NCI-H1048 (cell line): ENCODE measurements around the gene IQCC.

Experiments
- DNase-seq: peaks from one replicate; lab custom pipeline; 2025; lab: John Stamatoyannopoulos, UW

The IQCC gene

GRCh38 chr1:32195972-32196823 is 9.3 kb upstream of the IQCC start:
- DNase-seq: no peak

DNA sequence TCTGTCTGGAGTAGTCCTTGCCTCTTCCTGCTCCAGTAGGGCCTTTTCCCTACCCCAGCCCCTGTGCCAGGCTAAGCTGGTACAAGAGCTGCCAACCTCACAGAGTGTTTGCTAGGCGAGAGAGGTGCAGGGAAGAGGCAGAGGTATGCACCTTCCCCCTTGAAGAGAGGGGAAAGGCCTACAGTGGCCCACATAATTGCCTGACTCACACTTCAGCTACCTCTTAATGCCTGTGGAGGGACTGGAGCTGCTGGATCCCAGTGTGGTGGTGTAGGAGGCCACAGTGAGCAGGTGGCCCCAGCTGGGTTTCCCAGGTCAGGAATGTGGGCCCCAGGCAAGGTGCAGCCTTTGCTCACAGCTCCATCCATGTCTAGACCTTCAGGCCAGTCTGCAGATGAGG is 8.4 kb upstream of the IQCC start:
- no peak for DNase-seq

DNA sequence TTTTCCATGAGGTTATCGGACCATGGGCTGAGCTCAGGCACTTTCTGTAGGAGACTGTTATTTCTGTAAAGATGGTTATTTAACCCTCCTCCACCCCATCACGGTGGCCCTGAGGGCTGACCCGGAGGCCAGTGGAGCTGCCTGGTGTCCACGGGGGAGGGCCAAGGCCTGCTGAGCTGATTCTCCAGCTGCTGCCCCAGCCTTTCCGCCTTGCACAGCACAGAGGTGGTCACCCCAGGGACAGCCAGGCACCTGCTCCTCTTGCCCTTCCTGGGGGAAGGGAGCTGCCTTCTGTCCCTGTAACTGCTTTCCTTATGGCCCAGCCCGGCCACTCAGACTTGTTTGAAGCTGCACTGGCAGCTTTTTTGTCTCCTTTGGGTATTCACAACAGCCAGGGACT is 7.6 kb upstream of the IQCC start:
- DNase-seq: no peak

DNA sequence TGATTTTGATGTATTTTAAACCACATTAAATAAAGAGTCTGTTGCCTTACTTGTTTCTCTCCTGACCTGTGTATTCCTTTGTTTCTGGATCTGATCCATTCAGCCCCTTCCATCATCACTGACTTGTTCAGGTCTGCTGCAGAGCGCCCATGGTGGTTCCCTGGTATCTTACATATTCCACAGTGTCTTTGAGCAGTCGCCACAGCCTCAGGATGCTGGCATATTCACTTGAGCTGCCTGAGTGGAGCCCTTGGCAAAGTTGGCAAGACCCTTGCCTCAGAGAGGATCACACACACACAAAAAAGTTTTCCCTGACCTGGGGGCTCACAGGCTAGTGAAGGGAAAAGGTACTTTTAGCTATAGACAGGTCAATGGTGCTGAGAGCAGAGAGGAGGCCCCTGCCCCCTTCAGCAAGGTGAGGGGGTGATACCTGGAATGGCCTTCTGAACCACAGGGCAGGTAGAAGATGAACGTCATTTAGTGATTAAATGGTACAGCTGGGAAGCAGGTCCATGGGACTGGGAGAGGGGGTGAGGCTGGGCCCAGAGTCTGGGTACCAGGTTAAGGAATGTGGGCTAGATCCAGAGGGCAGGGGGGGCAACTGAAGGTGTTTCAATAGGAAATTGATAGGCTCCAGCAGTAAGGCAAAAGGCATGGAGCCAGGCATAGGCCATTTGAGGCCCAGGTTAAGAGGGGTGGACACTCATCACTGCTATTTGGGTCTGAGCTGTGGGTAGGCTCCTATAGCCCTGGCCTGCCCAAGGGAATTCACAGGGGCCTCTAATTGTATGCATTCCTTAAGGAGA is 7.0 kb upstream of the IQCC start:
- no peak for DNase-seq

GRCh38 chr1:32199043-32199716 is 6.3 kb upstream of the IQCC start:
- DNase-seq: no peak

- no peak for DNase-seq
Observed at GRCh38 chr1:32199717-32200072, 5.8 kb upstream of the IQCC start.

- no peak for DNase-seq
Observed at GRCh38 chr1:32200226-32201010, 5.1 kb upstream of the IQCC start, which contains the start of gene CCDC28B. Gene CCDC28B, plus strand, starts transcription at chr1:32200595. Its CDS starts 1,341 bp downstream, at chr1:32201936.

GRCh38 chr1:32201011-32201855 is 4.2 kb upstream of the IQCC start:
- DNase-seq: no peak

DNA sequence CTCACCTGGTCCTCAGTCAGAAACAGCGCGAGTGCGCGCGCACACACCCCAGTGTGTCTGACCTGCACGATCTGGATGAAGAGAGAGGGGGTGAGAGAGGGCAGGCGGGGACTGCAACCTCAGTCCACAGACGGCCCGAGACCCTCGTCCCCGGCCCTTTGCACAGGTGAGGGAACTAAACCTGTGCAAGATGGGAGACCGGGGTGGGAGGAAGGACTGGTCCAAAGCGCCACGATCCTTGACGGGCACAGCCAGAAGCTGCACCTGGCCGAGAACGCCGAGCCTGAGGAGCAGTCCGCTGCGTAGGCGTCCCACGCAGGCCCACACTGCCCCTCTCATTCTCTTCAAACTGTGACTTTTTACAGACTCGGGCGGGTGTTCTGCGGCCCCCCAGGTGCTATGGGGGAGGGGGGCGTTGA is 519 bp upstream of the IQCC start:
- DNase-seq: no peak

DNA sequence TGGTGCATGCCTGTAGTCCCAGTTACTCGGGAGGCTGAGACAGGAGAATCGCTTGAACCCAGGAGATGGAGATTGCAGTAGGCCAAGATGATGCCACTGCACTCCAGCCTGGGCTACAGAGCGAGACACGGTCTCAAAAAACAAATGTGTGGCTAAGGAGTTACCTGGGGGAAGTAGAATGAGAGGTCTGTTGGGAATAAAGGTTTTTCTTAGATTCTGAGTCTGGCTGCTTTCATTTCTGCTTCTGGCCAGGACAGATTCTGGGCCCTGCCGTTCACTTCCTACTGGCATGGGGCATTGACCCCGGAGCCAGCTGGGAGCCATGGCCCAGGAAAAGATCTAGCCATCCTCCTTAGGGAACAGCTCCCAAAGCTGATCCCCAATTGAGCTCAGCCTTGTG is 3.0 kb downstream of the IQCC start:
- DNase-seq: no peak

DNA sequence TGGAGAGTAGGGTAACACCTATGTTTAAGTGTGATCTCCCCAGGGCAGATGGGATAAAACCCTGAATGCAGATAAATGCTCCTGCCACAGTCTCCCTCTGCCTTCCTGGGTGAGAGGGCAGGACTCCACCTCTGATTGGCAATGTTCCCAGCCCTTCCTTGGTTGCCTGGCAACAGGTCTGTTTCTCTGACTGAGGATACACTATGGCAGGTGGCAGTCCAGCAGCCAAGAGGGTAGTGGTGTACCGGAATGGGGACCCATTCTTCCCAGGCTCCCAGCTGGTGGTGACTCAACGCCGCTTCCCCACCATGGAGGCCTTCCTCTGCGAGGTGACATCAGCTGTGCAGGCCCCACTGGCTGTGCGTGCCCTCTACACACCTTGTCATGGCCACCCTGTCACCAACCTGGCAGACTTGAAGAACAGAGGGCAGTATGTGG is 3.4 kb downstream of the IQCC start, which contains the start of gene DCDC2B:
TSS of gene DCDC2B (plus strand) at position 199 of the 438 bp plus-strand sequence. CDS start at position 204, 5 bp downstream.
- no peak for DNase-seq

GRCh38 chr1:32215629-32216480 is 10.4 kb downstream of the IQCC start:
- DNase-seq: no peak

DNA sequence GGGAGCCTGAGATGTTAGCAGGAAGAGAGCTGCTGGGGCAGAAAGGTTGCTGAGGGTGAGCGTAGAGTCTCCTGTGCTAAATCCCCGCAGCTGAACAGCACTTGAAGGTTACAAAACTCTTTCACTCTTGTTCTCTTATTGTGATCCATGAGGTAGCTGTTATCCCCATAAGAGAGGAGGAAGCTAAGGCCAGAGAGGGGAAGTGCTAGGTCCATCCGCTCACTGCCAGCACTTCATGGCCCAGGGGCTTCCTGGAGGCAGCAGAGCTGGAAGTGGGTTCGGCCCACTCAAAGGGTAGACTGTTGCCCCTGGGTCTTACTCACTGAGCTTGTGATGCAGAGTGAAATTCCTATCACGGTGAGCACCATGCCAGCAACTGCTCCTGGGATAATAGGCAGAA is 11.1 kb downstream of the IQCC start:
- no peak for DNase-seq

- no peak for DNase-seq
Observed at GRCh38 chr1:32219022-32219421, 13.6 kb downstream of the IQCC start.

DNA sequence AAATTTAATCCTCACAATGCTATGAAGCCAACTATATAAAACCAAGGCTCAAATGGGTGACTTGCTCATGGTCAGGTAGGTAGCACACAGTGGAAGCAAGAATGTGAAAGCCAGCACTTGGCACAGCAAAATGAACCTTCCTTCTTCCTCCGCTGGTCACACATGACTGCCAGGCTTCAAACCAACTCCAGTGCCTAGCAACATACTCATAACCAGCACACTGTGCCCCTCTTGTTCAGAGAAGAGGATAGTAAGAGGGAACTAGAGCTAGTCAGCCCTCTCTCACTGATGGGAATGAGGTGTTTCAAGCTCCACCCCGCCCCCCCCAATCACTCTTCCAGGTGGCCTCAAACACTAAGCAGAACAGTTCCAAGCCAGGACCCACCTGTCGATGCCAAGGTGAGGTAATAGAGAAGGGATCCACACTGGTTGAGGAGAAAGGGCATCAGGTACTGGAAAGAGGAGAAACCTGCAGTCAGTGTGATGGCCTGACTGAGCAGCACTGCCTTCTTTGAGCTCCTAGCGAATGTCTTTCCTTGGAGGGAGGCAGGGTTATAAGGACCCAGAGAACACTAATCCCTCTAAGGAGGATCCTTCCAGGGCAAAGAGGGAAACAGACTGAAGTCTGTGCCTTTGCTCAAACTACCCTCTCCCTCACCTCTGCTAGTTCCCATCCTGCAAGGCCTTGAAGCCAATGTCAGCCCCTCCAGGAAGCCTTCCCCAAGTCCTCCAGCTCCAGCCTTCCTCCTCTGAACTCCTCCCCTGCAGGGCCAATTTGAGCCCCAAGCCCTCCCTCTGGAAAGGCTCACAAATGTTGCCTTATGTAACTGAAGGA is 15.5 kb downstream of the IQCC start:
- no peak for DNase-seq

GRCh38 chr1:32221581-32221979 is 16.1 kb downstream of the IQCC start:
- no peak for DNase-seq

GRCh38 chr1:32221980-32222755 is 16.7 kb downstream of the IQCC start, which contains the start of the genes EIF3I and TMEM234:
Gene EIF3I, plus strand, starts transcription at chr1:32222407. Its CDS starts 35 bp downstream, at chr1:32222442.
Gene TMEM234, minus strand, starts transcription at chr1:32222353. Its CDS starts 31 bp downstream, at chr1:32222322.
- DNase-seq: peak; percentile 72

- no peak for DNase-seq
Observed at GRCh38 chr1:32223683-32224082, 18.2 kb downstream of the IQCC start.
